ENCODE results near the gene CDX2. TPM values are rescaled to one million over a fixed set of nuclear protein-coding genes. Genes with fewer than 3 reads are reported as not detected.

Gene CDX2
- total and polyA plus RNA-seq, 9 donors = 0.02 to 0.26 (median 0.12) TPM; not detected in 6

DNA sequence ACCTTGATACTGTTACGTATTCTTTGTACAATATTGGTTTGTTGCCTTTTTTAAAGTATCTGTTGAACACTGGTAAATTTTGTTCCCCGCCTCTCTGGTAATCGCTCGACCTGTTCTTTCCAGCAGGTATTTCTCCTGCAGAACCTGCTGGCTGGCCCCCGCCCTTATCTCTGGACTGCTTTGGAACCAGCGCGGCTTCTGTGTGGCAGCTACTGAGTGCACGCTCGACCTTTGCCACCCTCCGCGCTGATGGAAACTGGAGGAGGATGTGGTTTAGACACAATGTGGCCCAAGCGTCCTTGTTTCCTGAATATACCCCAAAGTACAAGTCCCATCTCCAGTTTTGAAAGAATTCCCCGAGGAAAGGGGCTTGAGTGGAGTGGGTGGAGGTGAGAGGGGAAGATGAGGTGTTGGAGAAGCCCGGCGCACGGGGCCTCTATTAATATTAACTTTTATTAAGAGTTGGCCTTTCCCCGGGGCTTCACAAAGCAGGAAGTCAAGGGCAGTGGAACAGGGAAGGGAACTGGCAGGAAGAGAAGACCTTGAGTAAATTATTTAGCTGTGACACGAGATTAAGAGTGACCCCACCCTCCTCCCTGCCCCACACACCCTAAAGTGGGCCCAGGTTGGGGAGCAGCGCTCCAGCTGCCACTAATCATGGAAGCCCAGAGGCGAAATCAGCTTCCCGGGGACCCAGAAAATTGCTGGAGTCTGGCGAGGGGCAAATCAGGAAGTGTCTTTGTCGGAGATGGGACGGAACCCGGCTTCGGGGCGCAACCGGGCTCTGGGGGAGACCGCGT is 16.0 kb downstream of the CDX2 start:
- WGBS, 3 donors = 15 to 17% (median 15%) methylated on average over 30 of the region's 30 CpGs
- intact Hi-C loops (cut with DNase I) = loop anchor here in 1 of 4 donors (10.0 kb wide), 1 partner anchor 128 kb away; no protein-coding TSS in a partner anchor
- Histone ChIP-seq H3K27ac (no peak overlapping the region), H3K36me3 (no peaks in the 10 kb centered on the region), H3K4me1 (ENCODE audit: insufficient read depth) (peaks cover 5% of the 10 kb centered on the region), H3K9me3 (no peaks in the 10 kb centered on the region), H3K4me3 (peak overlapping the region; percentile 26), H3K27me3 (no peaks in the 10 kb centered on the region)
- TF ChIP-seq POLR2A (IDR thresholded peaks at IDR 0.05) (no peak), EP300 (IDR thresholded peaks at IDR 0.05) (no peak)
- TF ChIP-seq, protein P1, sequence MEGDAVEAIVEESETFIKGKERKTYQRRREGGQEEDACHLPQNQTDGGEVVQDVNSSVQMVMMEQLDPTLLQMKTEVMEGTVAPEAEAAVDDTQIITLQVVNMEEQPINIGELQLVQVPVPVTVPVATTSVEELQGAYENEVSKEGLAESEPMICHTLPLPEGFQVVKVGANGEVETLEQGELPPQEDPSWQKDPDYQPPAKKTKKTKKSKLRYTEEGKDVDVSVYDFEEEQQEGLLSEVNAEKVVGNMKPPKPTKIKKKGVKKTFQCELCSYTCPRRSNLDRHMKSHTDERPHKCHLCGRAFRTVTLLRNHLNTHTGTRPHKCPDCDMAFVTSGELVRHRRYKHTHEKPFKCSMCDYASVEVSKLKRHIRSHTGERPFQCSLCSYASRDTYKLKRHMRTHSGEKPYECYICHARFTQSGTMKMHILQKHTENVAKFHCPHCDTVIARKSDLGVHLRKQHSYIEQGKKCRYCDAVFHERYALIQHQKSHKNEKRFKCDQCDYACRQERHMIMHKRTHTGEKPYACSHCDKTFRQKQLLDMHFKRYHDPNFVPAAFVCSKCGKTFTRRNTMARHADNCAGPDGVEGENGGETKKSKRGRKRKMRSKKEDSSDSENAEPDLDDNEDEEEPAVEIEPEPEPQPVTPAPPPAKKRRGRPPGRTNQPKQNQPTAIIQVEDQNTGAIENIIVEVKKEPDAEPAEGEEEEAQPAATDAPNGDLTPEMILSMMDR (IDR thresholded peaks at IDR 0.05) = no peak
- no peak for DNase-seq

DNA sequence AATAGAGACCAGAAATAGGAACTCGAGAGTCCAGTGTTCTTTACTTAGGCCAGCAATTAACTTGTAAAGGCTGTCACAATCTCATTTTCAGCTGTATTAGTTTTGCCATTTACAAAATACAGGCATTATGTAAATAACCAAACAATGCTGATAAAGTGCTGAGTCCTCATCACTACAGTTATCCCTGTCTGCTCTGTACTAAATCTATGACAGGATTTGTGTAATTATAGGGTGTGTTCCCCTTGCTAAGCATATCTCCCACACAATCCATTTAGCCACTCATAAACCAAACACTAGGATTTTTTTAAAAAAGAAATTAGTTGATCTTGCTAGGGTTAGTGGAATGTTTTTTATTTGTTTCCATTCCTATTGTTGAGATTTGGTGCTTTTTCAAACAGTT is 26.1 kb downstream of the CDX2 start:
- no peaks in the 10 kb centered on the region for H3K27me3 ChIP-seq
- H3K36me3 ChIP-seq = no peaks in the 10 kb centered on the region
- intact Hi-C loops (cut with DNase I) = no loop called here
- no peaks in the 10 kb centered on the region for H3K4me1 ChIP-seq (ENCODE audit: insufficient read depth)
- peaks cover 0 to 4% of the 10 kb centered on the region in 2 donors for H3K9me3 ChIP-seq
- no peak overlapping the region for H3K4me3 ChIP-seq
- TF ChIP-seq EP300 (IDR thresholded peaks at IDR 0.05) (no peak), POLR2A (IDR thresholded peaks at IDR 0.05) (no peak)
- TF ChIP-seq, protein P1 (IDR thresholded peaks at IDR 0.05) = no peak
- H3K27ac ChIP-seq = no peak overlapping the region
- WGBS, 3 donors = 62 to 76% (median 68%) methylated on average over 1 of the region's 1 CpG
- DNase-seq = no peak

DNA sequence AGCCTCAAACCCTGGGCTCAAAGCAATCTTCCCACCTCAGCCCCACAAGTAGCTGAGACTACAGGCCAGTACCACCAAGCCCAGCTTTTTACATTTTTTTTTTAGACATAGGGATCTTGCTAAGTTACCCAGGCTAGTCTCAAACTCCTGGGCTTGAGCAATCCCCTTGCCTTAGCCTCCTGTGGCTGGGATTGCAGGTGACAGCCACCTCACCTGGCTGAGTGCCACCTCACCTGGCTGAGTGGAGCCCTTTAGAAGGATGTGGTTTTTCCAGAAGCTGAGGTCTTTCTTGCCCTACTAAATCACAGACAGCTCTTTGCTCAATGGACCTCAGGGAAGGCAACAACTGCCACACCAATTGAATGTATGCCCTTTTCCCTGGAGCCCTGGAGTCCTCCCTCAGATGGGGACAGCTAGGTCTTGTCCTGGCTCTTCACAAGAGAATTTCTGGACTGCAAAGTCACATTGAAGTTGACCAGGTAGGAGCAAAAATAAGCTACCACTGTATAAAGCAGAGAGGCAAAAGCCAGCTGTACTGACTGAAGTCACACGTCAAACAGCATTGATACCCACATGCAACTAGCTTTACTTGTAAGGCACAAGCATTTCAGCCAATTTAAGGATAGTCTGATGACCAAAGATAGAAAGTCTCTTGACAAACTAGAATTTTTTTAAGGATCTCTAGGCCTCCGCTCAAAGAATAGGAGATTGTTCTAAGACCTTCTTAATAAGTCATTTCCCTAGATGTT is 35.4 kb downstream of the CDX2 start:
- TF ChIP-seq EP300 (IDR thresholded peaks at IDR 0.05) (no peak), POLR2A (IDR thresholded peaks at IDR 0.05) (no peak)
- TF ChIP-seq, protein P1 (IDR thresholded peaks at IDR 0.05) = no peak
- intact Hi-C loops (cut with DNase I) = no loop called here
- 58 to 76% (median 69%) methylated on average over 2 of the region's 2 CpGs for WGBS, 3 donors

DNA sequence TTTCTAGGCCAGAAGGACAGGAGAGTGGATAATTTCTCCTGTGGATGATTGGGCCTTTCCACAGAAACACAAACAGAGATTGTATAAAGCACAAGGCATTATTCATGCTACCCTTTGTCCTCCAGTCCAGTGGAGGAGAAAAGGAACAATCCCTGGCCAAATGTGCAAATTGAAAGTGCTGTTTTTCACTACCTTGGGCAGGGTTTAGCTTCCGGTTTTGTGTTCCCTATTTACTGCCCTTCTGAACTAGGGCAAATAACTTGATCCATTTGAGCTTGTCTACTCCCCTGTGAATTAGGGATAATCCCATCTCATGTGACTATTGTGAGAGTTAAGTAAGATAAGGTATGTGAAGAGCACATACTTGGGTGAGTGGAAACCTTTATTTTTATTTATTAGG is 36.0 kb downstream of the CDX2 start:
- WGBS, 3 donors = 41 to 70% (median 48%) methylated on average over 1 of the region's 1 CpG
- H3K27me3 ChIP-seq = no peaks in the 10 kb centered on the region
- H3K4me1 ChIP-seq (ENCODE audit: insufficient read depth) = no peaks in the 10 kb centered on the region
- no peak overlapping the region for H3K4me3 ChIP-seq
- no peak for DNase-seq
- TF ChIP-seq EP300 (IDR thresholded peaks at IDR 0.05) (no peak), POLR2A (IDR thresholded peaks at IDR 0.05) (no peak)
- TF ChIP-seq, protein P1 (IDR thresholded peaks at IDR 0.05) = no peak
- no peak overlapping the region for H3K27ac ChIP-seq
- H3K9me3 ChIP-seq = no peaks in the 10 kb centered on the region
- no peaks in the 10 kb centered on the region for H3K36me3 ChIP-seq
- intact Hi-C loops (cut with DNase I) = no loop called here

More for the DNA sequence above, 35.4 kb downstream of the CDX2 start:
- Histone ChIP-seq H3K4me1 (ENCODE audit: insufficient read depth) (no peaks in the 10 kb centered on the region), H3K27me3 (no peaks in the 10 kb centered on the region), H3K27ac (no peak overlapping the region), H3K9me3 (no peaks in the 10 kb centered on the region), H3K4me3 (no peak overlapping the region), H3K36me3 (no peaks in the 10 kb centered on the region)
- DNase-seq = no peak

All from ovary (tissue), 9 donors.